ENCODE measurements around the gene MRPL40.

The MRPL40 gene

DNA sequence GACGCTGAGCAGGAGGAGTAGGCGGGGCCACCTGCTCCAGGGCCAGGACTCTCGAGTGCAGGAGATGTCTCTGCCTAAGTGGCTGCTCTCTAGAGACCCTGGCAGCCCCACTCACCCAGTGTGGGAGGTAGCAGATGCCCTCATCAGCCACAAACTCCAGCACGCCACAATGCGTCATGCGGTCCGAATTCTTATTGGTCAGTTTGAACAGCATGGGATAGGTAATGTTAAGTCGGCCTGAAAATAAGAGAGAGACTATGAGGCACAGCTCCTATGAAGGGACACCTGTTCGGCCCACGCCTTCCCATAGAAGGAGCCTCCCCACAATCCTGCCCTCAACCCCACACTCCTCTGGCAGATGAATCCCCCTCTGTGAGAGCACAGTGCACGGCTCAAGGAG lies 39.2 kb downstream of the MRPL40 start:
- no peak for TF ChIP-seq EZH2phosphoT487 (conservative IDR thresholded peaks at IDR 0.05; ENCODE audit: low read length)
- TF ChIP-seq, protein P1, sequence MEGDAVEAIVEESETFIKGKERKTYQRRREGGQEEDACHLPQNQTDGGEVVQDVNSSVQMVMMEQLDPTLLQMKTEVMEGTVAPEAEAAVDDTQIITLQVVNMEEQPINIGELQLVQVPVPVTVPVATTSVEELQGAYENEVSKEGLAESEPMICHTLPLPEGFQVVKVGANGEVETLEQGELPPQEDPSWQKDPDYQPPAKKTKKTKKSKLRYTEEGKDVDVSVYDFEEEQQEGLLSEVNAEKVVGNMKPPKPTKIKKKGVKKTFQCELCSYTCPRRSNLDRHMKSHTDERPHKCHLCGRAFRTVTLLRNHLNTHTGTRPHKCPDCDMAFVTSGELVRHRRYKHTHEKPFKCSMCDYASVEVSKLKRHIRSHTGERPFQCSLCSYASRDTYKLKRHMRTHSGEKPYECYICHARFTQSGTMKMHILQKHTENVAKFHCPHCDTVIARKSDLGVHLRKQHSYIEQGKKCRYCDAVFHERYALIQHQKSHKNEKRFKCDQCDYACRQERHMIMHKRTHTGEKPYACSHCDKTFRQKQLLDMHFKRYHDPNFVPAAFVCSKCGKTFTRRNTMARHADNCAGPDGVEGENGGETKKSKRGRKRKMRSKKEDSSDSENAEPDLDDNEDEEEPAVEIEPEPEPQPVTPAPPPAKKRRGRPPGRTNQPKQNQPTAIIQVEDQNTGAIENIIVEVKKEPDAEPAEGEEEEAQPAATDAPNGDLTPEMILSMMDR (IDR thresholded peaks at IDR 0.05; ENCODE audit: insufficient read depth, low read length, poor library complexity, severe bottlenecking): no peak
- H3K9me2 ChIP-seq (replicated peaks; ENCODE audit: insufficient read depth, low read length): no peaks in the 10 kb centered on the region
- H3K36me3 ChIP-seq (ENCODE audit: low read length): no peaks in the 10 kb centered on the region
- H3K27me3 ChIP-seq (ENCODE audit: low read length): no peaks in the 10 kb centered on the region
- H3K4me3 ChIP-seq (ENCODE audit: insufficient read depth, low read length, poor library complexity, severe bottlenecking): no peak overlapping the region
- H2AFZ ChIP-seq (ENCODE audit: low read depth, low read length, severe bottlenecking): no peak overlapping the region
- H3K79me2 ChIP-seq (ENCODE audit: insufficient read depth, low read length): peaks cover 9% of the 10 kb centered on the region; the same call in 1 of the 2 replicates
- no peak overlapping the region for H3K9ac ChIP-seq (ENCODE audit: low read length)
- no peaks in the 10 kb centered on the region for H3K9me3 ChIP-seq (ENCODE audit: insufficient read depth, low read length)
- no peak overlapping the region for H3K4me2 ChIP-seq (ENCODE audit: low read depth, low read length, poor library complexity, severe bottlenecking)
- H3K27ac ChIP-seq (ENCODE audit: low read depth, low read length): no peak overlapping the region
- no peaks in the 10 kb centered on the region for H3F3A ChIP-seq (ENCODE audit: insufficient read depth)
- no peaks in the 10 kb centered on the region for H4K20me1 ChIP-seq (ENCODE audit: low read depth, low read length)

DNA sequence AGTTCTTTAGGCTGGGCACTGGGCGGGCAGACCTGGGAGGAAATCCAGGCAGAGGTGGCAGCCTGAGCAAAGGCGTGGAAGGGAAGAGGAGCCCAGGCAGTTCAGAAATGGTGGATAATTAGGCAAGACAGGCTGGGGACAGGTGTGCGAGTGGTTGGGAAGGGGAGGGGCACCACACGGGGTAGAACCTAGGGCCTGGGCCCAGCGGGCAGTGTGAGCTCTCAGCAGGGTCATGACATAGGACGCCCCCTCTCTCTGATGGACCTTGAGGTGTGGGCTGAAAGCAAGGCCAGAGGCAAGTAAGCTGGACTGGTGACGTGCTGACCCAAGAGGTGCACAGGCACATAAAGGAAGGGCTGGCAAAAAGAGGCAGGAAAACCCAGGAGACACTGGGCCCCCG lies 39.9 kb downstream of the MRPL40 start:
- no peak overlapping the region for H3K9ac ChIP-seq (ENCODE audit: low read length)
- no peaks in the 10 kb centered on the region for H3F3A ChIP-seq (ENCODE audit: insufficient read depth)
- no peaks in the 10 kb centered on the region for H4K20me1 ChIP-seq (ENCODE audit: low read depth, low read length)
- H3K4me2 ChIP-seq (ENCODE audit: low read depth, low read length, poor library complexity, severe bottlenecking): no peak overlapping the region
- H2AFZ ChIP-seq (ENCODE audit: low read depth, low read length, severe bottlenecking): no peak overlapping the region
- no peaks in the 10 kb centered on the region for H3K9me3 ChIP-seq (ENCODE audit: insufficient read depth, low read length)
- no peaks in the 10 kb centered on the region for H3K9me2 ChIP-seq (replicated peaks; ENCODE audit: insufficient read depth, low read length)
- TF ChIP-seq EZH2phosphoT487 (conservative IDR thresholded peaks at IDR 0.05; ENCODE audit: low read length): no peak
- TF ChIP-seq, protein P1 (IDR thresholded peaks at IDR 0.05; ENCODE audit: insufficient read depth, low read length, poor library complexity, severe bottlenecking): no peak
- peaks cover 13% of the 10 kb centered on the region for H3K79me2 ChIP-seq (ENCODE audit: insufficient read depth, low read length)
- H3K4me3 ChIP-seq (ENCODE audit: insufficient read depth, low read length, poor library complexity, severe bottlenecking): no peak overlapping the region
- H3K27me3 ChIP-seq (ENCODE audit: low read length): no peaks in the 10 kb centered on the region
- no peak overlapping the region for H3K27ac ChIP-seq (ENCODE audit: low read depth, low read length)
- no peaks in the 10 kb centered on the region for H3K36me3 ChIP-seq (ENCODE audit: low read length)

DNA sequence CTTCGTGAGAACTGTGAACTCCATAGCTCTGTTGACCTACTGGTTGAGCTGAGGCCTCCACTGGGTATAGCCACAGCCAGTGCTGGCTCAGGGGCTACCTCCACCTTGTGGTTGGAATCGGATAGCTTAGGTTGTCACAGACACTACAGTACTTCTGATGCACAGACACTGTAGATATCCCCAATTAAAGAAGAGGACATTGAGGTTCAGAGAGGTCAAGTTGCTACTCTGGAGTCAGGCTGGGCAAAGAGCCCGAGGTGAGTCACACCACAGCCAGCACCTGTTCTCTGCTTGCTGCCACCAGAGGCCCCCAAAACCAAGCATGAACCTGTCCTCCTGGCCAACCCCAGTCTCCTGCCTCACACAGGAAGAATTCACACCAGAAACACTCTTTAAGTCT lies 41.2 kb downstream of the MRPL40 start:
- H3K36me3 ChIP-seq (ENCODE audit: low read length): no peaks in the 10 kb centered on the region
- peaks cover 26% of the 10 kb centered on the region for H3K79me2 ChIP-seq (ENCODE audit: insufficient read depth, low read length)
- no peaks in the 10 kb centered on the region for H3F3A ChIP-seq (ENCODE audit: insufficient read depth)
- no peak for TF ChIP-seq EZH2phosphoT487 (conservative IDR thresholded peaks at IDR 0.05; ENCODE audit: low read length)
- TF ChIP-seq, protein P1 (IDR thresholded peaks at IDR 0.05; ENCODE audit: insufficient read depth, low read length, poor library complexity, severe bottlenecking): no peak
- H3K4me3 ChIP-seq (ENCODE audit: insufficient read depth, low read length, poor library complexity, severe bottlenecking): no peak overlapping the region
- no peaks in the 10 kb centered on the region for H3K9me2 ChIP-seq (replicated peaks; ENCODE audit: insufficient read depth, low read length)
- H3K9ac ChIP-seq (ENCODE audit: low read length): no peak overlapping the region
- H2AFZ ChIP-seq (ENCODE audit: low read depth, low read length, severe bottlenecking): no peak overlapping the region
- no peak overlapping the region for H3K4me2 ChIP-seq (ENCODE audit: low read depth, low read length, poor library complexity, severe bottlenecking)
- no peaks in the 10 kb centered on the region for H3K9me3 ChIP-seq (ENCODE audit: insufficient read depth, low read length)
- H4K20me1 ChIP-seq (ENCODE audit: low read depth, low read length): no peaks in the 10 kb centered on the region
- no peaks in the 10 kb centered on the region for H3K27me3 ChIP-seq (ENCODE audit: low read length)
- no peak overlapping the region for H3K27ac ChIP-seq (ENCODE audit: low read depth, low read length)
